GM23338 (cell line): Measurements from ENCODE around the gene REELD1. TPM values are rescaled to one million over a fixed set of nuclear protein-coding genes. Genes with fewer than 3 reads are reported as not detected.

Experiments
- ATAC-seq: fragments of 200-7000 bp; cut with Tn5 transposase; 3 replicates; pipeline ENCODE4 v1.9.1; 2020
- DNase-seq: peaks from one replicate; pipeline ENCODE4 v3.0.0-alpha.2; 2015; ENCODE audit warnings: low spot score
- H2AFZ ChIP-seq: fragments of 200-600 bp; sonication (generic); 2 replicates; pipeline ENCODE4 v1.8.0; 2016; ENCODE audit warnings: antibody characterized with exemption, mild to moderate bottlenecking, moderate library complexity
- H3F3A ChIP-seq: fragments of 200-600 bp; sonication (generic); replicated peaks from 2 replicates; pipeline ENCODE4 v1.8.0; 2017; ENCODE audit warnings: antibody characterized with exemption, mixed run types, low read depth
- H3K27ac ChIP-seq: fragments of 200-600 bp; sonication (generic); 2 replicates; pipeline ENCODE4 v1.6.1; 2016; ENCODE audit warnings: low read depth
- H3K27me3 ChIP-seq: fragments of 200-600 bp; sonication (generic); 2 replicates; pipeline ENCODE4 v1.8.0; 2016; ENCODE audit warnings: mild to moderate bottlenecking, mixed run types, moderate library complexity; ENCODE audit not compliant: insufficient read depth
- H3K36me3 ChIP-seq: fragments of 200-600 bp; sonication (generic); 2 replicates; pipeline ENCODE4 v1.8.0; 2016; ENCODE audit warnings: mild to moderate bottlenecking; ENCODE audit not compliant: insufficient read depth
- H3K4me1 ChIP-seq: fragments of 200-600 bp; sonication (generic); 2 replicates; pipeline ENCODE4 v1.8.0; 2016; ENCODE audit warnings: mild to moderate bottlenecking, moderate library complexity; ENCODE audit not compliant: insufficient read depth
- H3K4me2 ChIP-seq: fragments of 200-600 bp; sonication (generic); 2 replicates; pipeline ENCODE4 v1.7.1; 2017; ENCODE audit warnings: mixed run types
- H3K4me3 ChIP-seq: fragments of 200-600 bp; sonication (generic); 2 replicates; pipeline ENCODE4 v1.6.1; 2016; ENCODE audit warnings: mixed run types
- H3K79me2 ChIP-seq: fragments of 200-600 bp; sonication (generic); replicated peaks from 2 replicates; pipeline ENCODE4 v1.8.0; 2017; ENCODE audit warnings: mild to moderate bottlenecking; ENCODE audit not compliant: insufficient read depth
- H3K9me2 ChIP-seq: fragments of 200-600 bp; sonication (generic); 2 replicates; pipeline ENCODE4 v1.8.0; 2017; ENCODE audit not compliant: insufficient read depth
- H4K20me1 ChIP-seq: fragments of 200-600 bp; sonication (generic); replicated peaks from 2 replicates; pipeline ENCODE4 v1.8.0; 2017; ENCODE audit warnings: mild to moderate bottlenecking; ENCODE audit not compliant: insufficient read depth
- H3K27ac Mint-ChIP-seq: 2 replicates; pipeline ENCODE4 v1.8.0; 2020; ENCODE audit warnings: inconsistent platforms, mild to moderate bottlenecking, moderate library complexity, mixed read lengths
- H3K27me3 Mint-ChIP-seq: 3 replicates; pipeline ENCODE4 v1.8.0; 2022; ENCODE audit warnings: low read depth, mild to moderate bottlenecking, moderate library complexity, mixed read lengths, inconsistent platforms; ENCODE audit not compliant: insufficient read depth, poor library complexity
- H3K36me3 Mint-ChIP-seq: 3 replicates; pipeline ENCODE4 v1.8.0; 2021; ENCODE audit warnings: low read depth, mild to moderate bottlenecking, inconsistent platforms, moderate library complexity, mixed read lengths
- H3K4me1 Mint-ChIP-seq: 3 replicates; pipeline ENCODE4 v1.8.0; 2020; ENCODE audit warnings: mild to moderate bottlenecking, inconsistent platforms, mixed read lengths
- H3K4me3 Mint-ChIP-seq: 3 replicates; pipeline ENCODE4 v1.8.0; 2021; ENCODE audit warnings: moderate library complexity, mild to moderate bottlenecking, inconsistent platforms, mixed read lengths
- H3K9me3 Mint-ChIP-seq: 3 replicates; pipeline ENCODE4 v1.8.0; 2020; ENCODE audit warnings: moderate library complexity, mild to moderate bottlenecking, inconsistent platforms, mixed read lengths
- EZH2 ChIP-seq: fragments of 200-600 bp; sonication (generic); IDR thresholded peaks from one replicate; pipeline ENCODE4 v1.8.0; 2017; ENCODE audit warnings: antibody characterized with exemption, mild to moderate bottlenecking, low read depth; ENCODE audit not compliant: unreplicated experiment
- EZH2phosphoT487 ChIP-seq: fragments of 200-600 bp; sonication (generic); IDR thresholded peaks from one replicate; pipeline ENCODE4 v1.8.1; 2018; ENCODE audit warnings: antibody characterized with exemption; ENCODE audit not compliant: unreplicated experiment
- JUNB ChIP-seq: IDR thresholded peaks from one replicate; pipeline ENCODE4 v1.6.1; 2016; ENCODE audit warnings: antibody characterized with exemption; ENCODE audit not compliant: unreplicated experiment
- NANOG ChIP-seq: IDR thresholded peaks from 2 replicates; pipeline ENCODE4 v1.6.1; 2016; ENCODE audit warnings: antibody characterized with exemption, borderline replicate concordance
- POLR2AphosphoS5 ChIP-seq: IDR thresholded peaks from 2 replicates; pipeline ENCODE4 v1.6.1; 2016; ENCODE audit warnings: antibody characterized with exemption, low read depth
- REST ChIP-seq: IDR thresholded peaks from one replicate; pipeline ENCODE4 v1.6.1; 2018; ENCODE audit warnings: antibody characterized with exemption; ENCODE audit not compliant: unreplicated experiment
- ZNF331 ChIP-seq: fragments of 250-450 bp; sonication (Bioruptor Pico); IDR thresholded peaks from 2 replicates; pipeline ENCODE4 v1.5.0; 2020; ENCODE audit warnings: low read depth, mild to moderate bottlenecking, moderate library complexity
- polyA plus RNA-seq: library from polyadenylated mRNA; unstranded; fragments of >200 nt; fragmentation: Nextera tagmentation; extraction: Ambion mirVana; gene quantifications from 2 replicates; pipeline ENCODE4 v1.2.1, GENCODE V29; 2016
- total RNA-seq: library from RNA; depleted of rRNA; stranded (reverse); fragments of >200 nt; shearing (Covaris generic); gene quantifications from 2 replicates; pipeline ENCODE4 v1.2.3, GENCODE V29; 2014
- TF ChIP-seq, protein P1 (sequence below): IDR thresholded peaks from 2 replicates; pipeline ENCODE4 v1.6.1; 2016; ENCODE audit warnings: antibody characterized with exemption

REELD1 gene
- total and polyA plus RNA-seq, 2 experiments from 2014 or later = 0.19 TPM; not detected in 1

GRCh38 chr4:146178126-146178525, 36.2 kb upstream of the REELD1 start:
- H3K4me1 ChIP-seq = peaks cover 30% of the 10 kb centered on the region
- peaks cover under 1% of the 10 kb centered on the region; the same call in 1 of the 2 replicates for H3K36me3 ChIP-seq
- H3K9me3 Mint-ChIP-seq = no peaks in the 10 kb centered on the region
- no peak overlapping the region for H3K4me3 Mint-ChIP-seq
- TF ChIP-seq EZH2phosphoT487 (no peak), REST (no peak), NANOG (no peak), EZH2 (no peak), JUNB (no peak)
- TF ChIP-seq, protein P1, sequence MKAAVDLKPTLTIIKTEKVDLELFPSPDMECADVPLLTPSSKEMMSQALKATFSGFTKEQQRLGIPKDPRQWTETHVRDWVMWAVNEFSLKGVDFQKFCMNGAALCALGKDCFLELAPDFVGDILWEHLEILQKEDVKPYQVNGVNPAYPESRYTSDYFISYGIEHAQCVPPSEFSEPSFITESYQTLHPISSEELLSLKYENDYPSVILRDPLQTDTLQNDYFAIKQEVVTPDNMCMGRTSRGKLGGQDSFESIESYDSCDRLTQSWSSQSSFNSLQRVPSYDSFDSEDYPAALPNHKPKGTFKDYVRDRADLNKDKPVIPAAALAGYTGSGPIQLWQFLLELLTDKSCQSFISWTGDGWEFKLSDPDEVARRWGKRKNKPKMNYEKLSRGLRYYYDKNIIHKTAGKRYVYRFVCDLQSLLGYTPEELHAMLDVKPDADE = no peak
- no peaks in the 10 kb centered on the region for H3F3A ChIP-seq
- peaks cover 40% of the 10 kb centered on the region for H4K20me1 ChIP-seq
- no peaks in the 10 kb centered on the region for H3K27me3 Mint-ChIP-seq
- H3K27me3 ChIP-seq = no peaks in the 10 kb centered on the region
- 0 out of 3 replicates have a peak, but pooled peaks cover under 1% of the 10 kb centered on the region for H3K36me3 Mint-ChIP-seq
- DNase-seq (no peak), ATAC-seq (no peak)
- H3K4me1 Mint-ChIP-seq = peaks cover 30% of the 10 kb centered on the region; the same call in 2 of the 3 replicates
- no peak overlapping the region for H2AFZ ChIP-seq
- H3K4me3 ChIP-seq = no peak overlapping the region
- no peak overlapping the region for H3K4me2 ChIP-seq
- no peak overlapping the region for H3K27ac ChIP-seq
- no peaks in the 10 kb centered on the region for H3K9me2 ChIP-seq
- no peak overlapping the region for H3K27ac Mint-ChIP-seq
- peaks cover 70% of the 10 kb centered on the region for H3K79me2 ChIP-seq

DNA sequence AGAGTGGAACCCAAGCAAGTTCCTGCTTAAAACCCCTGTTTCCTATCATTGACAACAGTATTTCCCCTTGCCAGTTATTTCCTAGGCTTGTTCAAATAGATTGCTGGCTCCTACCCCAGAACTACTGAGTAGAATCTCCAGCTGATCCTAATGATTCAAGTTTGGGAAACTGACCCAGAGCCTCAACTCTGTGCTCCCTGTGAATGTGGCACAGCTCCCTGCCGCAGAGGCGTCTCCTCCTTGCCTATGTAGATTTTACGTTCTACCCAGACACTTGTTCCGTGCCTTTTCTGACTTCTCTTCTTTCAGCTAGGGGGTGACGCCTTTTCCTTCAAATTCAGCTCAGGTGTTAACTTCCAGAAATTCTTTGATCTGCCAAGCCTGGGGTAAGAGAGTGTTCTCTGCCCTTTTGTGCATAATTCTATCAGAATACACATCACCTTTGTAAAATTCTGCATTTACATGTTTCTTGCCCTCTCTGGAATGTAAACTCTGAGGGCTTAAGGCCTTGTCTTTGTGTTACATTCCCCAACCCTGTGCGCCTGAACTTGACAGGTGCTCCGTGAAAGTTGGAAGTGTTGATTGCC, 34.5 kb upstream of the REELD1 start:
- TF ChIP-seq POLR2AphosphoS5 = no peak
- TF ChIP-seq ZNF331 = no peak
- TF ChIP-seq EZH2phosphoT487 = no peak
- Histone ChIP-seq H3K9me2 (no peaks in the 10 kb centered on the region), H4K20me1 (peaks cover 40% of the 10 kb centered on the region), H2AFZ (no peak overlapping the region), H3K36me3 (peaks cover 10% of the 10 kb centered on the region; the same call in 1 of the 2 replicates), H3K79me2 (peaks cover 71% of the 10 kb centered on the region), H3K27me3 (no peaks in the 10 kb centered on the region), H3F3A (no peaks in the 10 kb centered on the region), H3K4me3 (no peak overlapping the region), H3K4me1 (peaks cover 30% of the 10 kb centered on the region), H3K4me2 (no peak overlapping the region), H3K27ac (peak overlapping the region; percentile 17; the same call in 1 of the 2 replicates)
- Mint-ChIP-seq H3K4me1 (peaks cover 30% of the 10 kb centered on the region; the same call in 2 of the 3 replicates), H3K27me3 (no peaks in the 10 kb centered on the region), H3K36me3 (peaks cover 7% of the 10 kb centered on the region; the same call in 1 of the 3 replicates), H3K4me3 (no peak overlapping the region), H3K9me3 (no peaks in the 10 kb centered on the region), H3K27ac (no peak overlapping the region)
- ATAC-seq = peak; percentile 10; the same call in 2 of the 3 replicates
- DNase-seq = peak; percentile 51
